Bronchial epithelial cell (primary cell): ENCODE results near the gene PPM1D. TPM values are rescaled to one million over a fixed set of nuclear protein-coding genes. Genes with fewer than 3 reads are reported as not detected.
A peak's percentile ranks its signal among the peaks of the same experiment; 100 is the strongest.
"Not testable (repeated sequence)": the region's sequence is repeated elsewhere in the genome, so short reads cannot be mapped to it uniquely, and the experiment has no call there.

Experiments used
- DNase-seq: peaks from one replicate; pipeline ENCODE4 v3.0.0-alpha.2; 2010; ENCODE audit warnings: low read depth
- FAIRE-seq: peaks from 2 replicates; lab custom pipeline; 2011; peaks lifted over from hg19 to GRCh38; lab: Jason Lieb, UNC
- H3K27me3 ChIP-seq: 2 replicates; pipeline ENCODE4 v1.5.1; 2011; ENCODE audit warnings: low read length; ENCODE audit not compliant: control insufficient read depth, insufficient read depth
- H3K36me3 ChIP-seq: 2 replicates; pipeline ENCODE4 v1.5.1; 2011; ENCODE audit warnings: low read length; ENCODE audit not compliant: control insufficient read depth, insufficient read depth
- H3K4me3 ChIP-seq: 2 replicates; pipeline ENCODE4 v1.5.1; 2011; ENCODE audit warnings: mild to moderate bottlenecking, low read depth, low read length, control low read depth
- total RNA-seq: library from RNA; depleted of rRNA; stranded (reverse); fragments of >200 nt; gene quantifications from 2 replicates; pipeline ENCODE4 v1.2.1, GENCODE V29; 2014
- TF ChIP-seq, protein P1 (sequence below): IDR thresholded peaks from 2 replicates; pipeline ENCODE4 v1.5.1; 2011; ENCODE audit warnings: mild to moderate bottlenecking, moderate library complexity, low read length, control low read depth, inconsistent platforms; ENCODE audit not compliant: insufficient read depth, severe bottlenecking

The PPM1D gene
- total RNA-seq, 1 donor from 2014 or later, result 3.2 TPM

- no peak for FAIRE-seq
- TF ChIP-seq, protein P1, sequence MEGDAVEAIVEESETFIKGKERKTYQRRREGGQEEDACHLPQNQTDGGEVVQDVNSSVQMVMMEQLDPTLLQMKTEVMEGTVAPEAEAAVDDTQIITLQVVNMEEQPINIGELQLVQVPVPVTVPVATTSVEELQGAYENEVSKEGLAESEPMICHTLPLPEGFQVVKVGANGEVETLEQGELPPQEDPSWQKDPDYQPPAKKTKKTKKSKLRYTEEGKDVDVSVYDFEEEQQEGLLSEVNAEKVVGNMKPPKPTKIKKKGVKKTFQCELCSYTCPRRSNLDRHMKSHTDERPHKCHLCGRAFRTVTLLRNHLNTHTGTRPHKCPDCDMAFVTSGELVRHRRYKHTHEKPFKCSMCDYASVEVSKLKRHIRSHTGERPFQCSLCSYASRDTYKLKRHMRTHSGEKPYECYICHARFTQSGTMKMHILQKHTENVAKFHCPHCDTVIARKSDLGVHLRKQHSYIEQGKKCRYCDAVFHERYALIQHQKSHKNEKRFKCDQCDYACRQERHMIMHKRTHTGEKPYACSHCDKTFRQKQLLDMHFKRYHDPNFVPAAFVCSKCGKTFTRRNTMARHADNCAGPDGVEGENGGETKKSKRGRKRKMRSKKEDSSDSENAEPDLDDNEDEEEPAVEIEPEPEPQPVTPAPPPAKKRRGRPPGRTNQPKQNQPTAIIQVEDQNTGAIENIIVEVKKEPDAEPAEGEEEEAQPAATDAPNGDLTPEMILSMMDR, result no peak
- H3K36me3 ChIP-seq, result peaks cover 2% of the 10 kb centered on the region
- DNase-seq, result peak; percentile 6
- H3K27me3 ChIP-seq, result no peaks in the 10 kb centered on the region
- H3K4me3 ChIP-seq, result no peak overlapping the region
Measured at GRCh38 chr17:60664022-60664421, 64.0 kb downstream of the PPM1D start.

DNA sequence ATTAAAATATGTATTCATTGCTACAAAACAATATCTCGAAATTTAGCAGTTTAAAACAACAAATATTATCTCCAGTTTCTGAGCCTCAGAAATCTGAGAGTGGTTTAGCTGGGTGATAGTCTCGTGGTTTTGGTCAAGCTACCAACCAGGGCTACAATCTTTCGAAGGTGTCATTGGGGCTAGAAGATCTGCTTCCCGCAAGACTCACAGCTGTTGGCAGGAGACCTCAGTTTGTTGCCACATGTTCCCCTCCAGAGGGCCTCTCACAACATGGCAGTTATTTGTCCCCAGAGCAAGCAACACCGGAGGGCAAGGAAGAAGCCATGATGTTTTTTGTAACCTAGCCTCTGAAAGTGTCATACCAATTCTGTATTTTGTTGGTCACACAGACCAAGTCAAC is 65.6 kb downstream of the PPM1D start:
- no peak overlapping the region for H3K4me3 ChIP-seq
- FAIRE-seq (peak; percentile 76), DNase-seq (no peak)
- H3K27me3 ChIP-seq, result no peaks in the 10 kb centered on the region
- peaks cover 2% of the 10 kb centered on the region for H3K36me3 ChIP-seq
- TF ChIP-seq, protein P1, result no peak

GRCh38 chr17:60668741-60669140 is 68.7 kb downstream of the PPM1D start:
- DNase-seq, FAIRE-seq, H3K36me3 ChIP-seq, H3K27me3 ChIP-seq, H3K4me3 ChIP-seq: not testable (repeated sequence)

GRCh38 chr17:60671482-60671881 is 71.5 kb downstream of the PPM1D start:
- Histone ChIP-seq H3K4me3 (no peak overlapping the region), H3K27me3 (no peaks in the 10 kb centered on the region), H3K36me3 (no peaks in the 10 kb centered on the region)
- DNase-seq (peak; percentile 1), FAIRE-seq (no peak)
- TF ChIP-seq, protein P1, result no peak

DNA sequence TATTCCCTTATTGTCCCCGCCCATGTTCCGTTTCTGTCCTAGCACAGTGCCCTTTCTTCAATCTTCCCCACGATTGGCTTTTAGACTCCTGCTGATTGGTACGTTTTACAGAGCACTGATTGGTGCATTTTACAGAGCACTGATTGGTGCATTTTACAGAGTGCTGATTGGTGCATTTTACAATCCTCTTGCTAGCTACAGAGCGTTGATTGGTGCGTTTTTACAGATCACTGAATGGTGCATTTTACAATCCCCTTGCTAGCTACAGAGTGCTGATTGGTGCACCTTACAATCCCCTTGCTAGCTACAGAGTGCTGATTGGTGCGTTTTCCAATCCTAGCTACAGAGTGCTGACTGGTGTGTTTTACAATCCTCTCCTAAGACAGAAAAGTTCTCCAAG is 74.6 kb downstream of the PPM1D start:
- not testable (repeated sequence) for FAIRE-seq, DNase-seq, H3K4me3 ChIP-seq, H3K36me3 ChIP-seq, H3K27me3 ChIP-seq

DNA sequence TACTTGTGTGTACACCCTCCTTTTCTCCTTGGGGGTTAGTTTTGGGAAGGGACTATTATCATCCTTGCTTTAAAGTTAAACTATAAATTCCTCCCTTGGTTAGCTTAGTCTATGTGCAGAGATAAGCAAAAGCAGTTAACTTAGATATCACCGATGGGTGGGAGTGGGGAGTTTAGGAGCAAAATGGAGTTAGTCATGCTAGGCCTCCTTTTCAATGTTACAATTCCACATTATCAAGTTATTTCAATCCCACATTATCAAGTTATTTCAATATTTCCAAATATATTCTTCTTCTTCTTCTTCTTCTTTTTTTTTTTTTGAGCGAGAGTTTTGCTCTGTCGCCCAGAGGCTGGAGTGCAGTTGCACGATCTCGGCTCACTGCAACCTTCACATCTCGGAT is 76.0 kb downstream of the PPM1D start:
- FAIRE-seq, result no peak
- H3K4me3 ChIP-seq, result no peak overlapping the region
- no peaks in the 10 kb centered on the region for H3K27me3 ChIP-seq
- DNase-seq, result no peak
- TF ChIP-seq, protein P1, result no peak
- no peaks in the 10 kb centered on the region for H3K36me3 ChIP-seq

GRCh38 chr17:60676758-60677307 is 76.8 kb downstream of the PPM1D start:
- TF ChIP-seq, protein P1, result no peak
- no peak for FAIRE-seq
- Histone ChIP-seq H3K4me3 (peak overlapping the region; percentile 74), H3K36me3 (no peaks in the 10 kb centered on the region), H3K27me3 (no peaks in the 10 kb centered on the region)
- no peak for DNase-seq
